Activated CD4-positive, alpha-beta T cell treated with anti-CD3 and anti-CD28 coated beads for 48 hours (primary cell): ENCODE data around the gene NUP88.

ENCODE experiments used
- DNase-seq: peaks from one replicate; pipeline ENCODE4 v3.0.0-alpha.2; 2020

The NUP88 gene

DNA sequence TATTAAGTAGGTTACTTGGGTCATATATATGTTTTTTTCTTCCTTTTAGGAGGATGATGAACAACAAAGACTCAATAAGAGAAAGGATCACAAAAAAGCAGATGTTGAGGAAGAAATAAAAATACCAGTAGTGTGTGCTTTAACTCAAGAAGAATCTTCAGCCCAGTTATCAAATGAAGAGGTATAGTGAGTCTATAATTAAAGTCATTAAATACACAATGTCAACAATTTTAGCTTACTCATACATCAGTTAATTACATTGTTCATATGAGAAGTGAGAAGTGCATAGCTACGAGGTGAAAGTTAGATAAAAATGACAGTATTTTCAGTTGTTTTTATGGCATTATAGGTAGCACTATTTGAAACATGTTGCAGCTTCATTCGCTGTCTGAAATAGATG lies 65.2 kb downstream of the NUP88 start:
- DNase-seq, result no peak

DNA sequence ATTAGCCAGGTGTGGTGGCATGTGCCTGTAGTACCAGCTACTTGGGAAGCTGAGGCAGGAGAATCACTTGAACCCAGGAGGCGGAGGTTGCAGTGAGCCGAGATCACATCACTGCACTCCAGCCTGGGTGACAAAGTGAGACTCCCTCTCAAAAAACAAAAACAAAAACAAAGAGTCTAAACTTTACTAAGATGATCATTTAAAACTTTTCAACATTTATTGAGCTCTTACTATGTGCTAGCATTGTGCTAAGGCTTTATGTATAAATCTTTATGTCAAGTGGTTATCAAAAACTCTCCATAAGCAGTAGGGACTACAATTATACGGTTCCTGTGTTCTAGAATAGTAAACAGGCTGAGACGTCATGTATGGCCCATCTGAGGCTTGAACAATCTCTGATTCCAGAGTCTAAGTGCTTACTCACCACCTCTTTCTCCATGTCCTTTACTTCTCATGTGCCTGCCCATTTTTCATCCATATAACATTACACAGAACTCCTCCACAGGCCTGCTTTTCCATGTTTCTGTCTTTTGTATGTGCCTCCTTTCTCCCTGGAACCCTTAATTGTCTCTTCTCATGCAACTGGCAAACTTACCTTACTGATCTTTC lies 66.7 kb downstream of the NUP88 start:
- no peak for DNase-seq

DNA sequence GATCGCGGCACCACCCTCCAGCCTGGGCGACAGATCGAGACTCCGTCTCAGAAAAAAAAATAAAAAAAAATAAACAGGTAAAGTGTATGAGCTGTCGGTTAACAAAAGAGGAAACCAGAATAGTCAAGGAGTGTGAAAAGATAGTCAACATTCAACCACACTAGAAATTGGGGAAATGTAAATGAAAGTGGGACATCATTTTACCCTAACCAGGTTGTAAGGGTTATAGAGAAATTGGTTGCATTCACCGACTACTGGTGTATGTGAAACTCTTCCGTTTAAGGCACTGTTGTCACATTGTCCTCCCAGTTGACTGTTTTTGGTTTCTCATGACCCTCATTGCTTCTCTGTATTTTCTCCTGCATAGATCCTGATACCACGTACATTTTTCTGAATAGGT lies 74.5 kb downstream of the NUP88 start:
- no peak for DNase-seq
